Measurements from ENCODE around the gene CCDC15. TPM values are rescaled to one million over a fixed set of nuclear protein-coding genes. Genes with fewer than 3 reads are reported as not detected.
A peak's percentile ranks its signal among the peaks of the same experiment; 100 is the strongest.

The CCDC15 gene
- total RNA-seq, 5 donors from 2014 or later (not counting 1 experiment from before 2014, with no cell fraction given) = 1.4 to 3.4 (median 2.1) TPM

DNA sequence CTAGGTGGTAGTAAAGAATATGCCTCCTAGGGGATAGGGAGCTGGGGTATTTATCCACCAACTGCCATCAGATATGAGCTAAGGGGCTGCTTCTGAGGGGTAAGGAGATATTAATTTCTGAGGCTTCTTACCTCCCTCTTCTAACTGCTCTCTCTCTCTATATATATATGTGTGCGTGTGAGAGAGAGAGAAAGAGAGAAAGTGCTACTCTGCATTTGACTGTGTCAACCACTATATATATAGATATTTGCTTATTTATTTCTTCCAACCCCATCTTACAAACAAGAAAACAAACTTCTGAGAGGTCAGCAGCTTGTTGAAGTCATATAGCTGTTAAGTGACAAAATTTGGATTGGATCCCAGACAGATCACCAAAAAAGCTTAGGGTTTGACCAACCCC is 12.3 kb upstream of the CCDC15 start:
- CTCF ChIA-PET = interaction anchor here in 1 of 2 donors (0.6 kb wide), 2 partner anchors 17 to 210 kb away, joined by 3 to 10 read pairs; no protein-coding TSS in a partner anchor
- Mint-ChIP-seq H3K27ac (peak overlapping the region in 1 of 2 donors; percentile 5), H3K4me1 (peaks cover 12 to 22% (median 20%) of the 10 kb centered on the region in 3 donors), H3K27me3 (peaks cover 0 to 3% of the 10 kb centered on the region in 2 donors), H3K36me3 (no peaks in the 10 kb centered on the region), H3K4me3 (no peak overlapping the region), H3K9me3 (no peaks in the 10 kb centered on the region)
- no peaks in the 10 kb centered on the region for H3K36me3 ChIP-seq (ENCODE audit: control insufficient read depth in 2 of 2, extremely low read depth in 1 of 2, insufficient read depth in 1 of 2, low read length in 1 of 2)
- H3K27me3 ChIP-seq (replicated peaks in 1 of 2; ENCODE audit: control insufficient read depth in 2 of 2, extremely low read depth in 1 of 2, insufficient read depth in 2 of 2, low read length in 1 of 2) = no peaks in the 10 kb centered on the region
- H3K9me3 ChIP-seq = no peaks in the 10 kb centered on the region
- no CpG with 5 or more reads among the region's 1 CpG for WGBS (ENCODE audit: insufficient coverage)
- no peak overlapping the region for H3K27ac ChIP-seq (ENCODE audit: low read length)
- DNase-seq = no peak
- H3K4me1 ChIP-seq (ENCODE audit: control insufficient read depth in 1 of 2, extremely low read depth in 1 of 2, insufficient read depth in 2 of 2, low read length in 2 of 2) = peaks cover 10 to 14% of the 10 kb centered on the region in 2 experiments
- POLR2A ChIA-PET = interaction anchor here in 1 of 2 donors (0.5 kb wide), 1 partner anchor 19 kb away, joined by 3 read pairs; no protein-coding TSS in a partner anchor
- ATAC-seq (replicated peaks in 1 of 4) = no peak
- no peak overlapping the region for H3K4me3 ChIP-seq (ENCODE audit: control insufficient read depth in 1 of 2, extremely low read depth in 1 of 2, low read length in 1 of 2)

- Histone ChIP-seq H3K9me3 (no peaks in the 10 kb centered on the region), H3K36me3 (ENCODE audit: control insufficient read depth in 2 of 2, extremely low read depth in 1 of 2, insufficient read depth in 1 of 2, low read length in 1 of 2) (no peaks in the 10 kb centered on the region), H3K27me3 (replicated peaks in 1 of 2; ENCODE audit: control insufficient read depth in 2 of 2, extremely low read depth in 1 of 2, insufficient read depth in 2 of 2, low read length in 1 of 2) (no peaks in the 10 kb centered on the region), H3K4me3 (ENCODE audit: control insufficient read depth in 1 of 2, extremely low read depth in 1 of 2, low read length in 1 of 2) (no peak overlapping the region), H3K4me1 (ENCODE audit: control insufficient read depth in 1 of 2, extremely low read depth in 1 of 2, insufficient read depth in 2 of 2, low read length in 2 of 2) (peaks cover 10 to 14% of the 10 kb centered on the region in 2 experiments), H3K27ac (ENCODE audit: low read length) (no peak overlapping the region)
- ChIA-PET CTCF (interaction anchor here in 1 of 2 donors (0.6 kb wide), 1 partner anchor 16 kb away, joined by 3 read pairs; no protein-coding TSS in a partner anchor), POLR2A (interaction anchor here in 1 of 2 donors (0.5 to 0.6 kb wide), 2 partner anchors 18 to 187 kb away, joined by 3 read pairs; no protein-coding TSS in a partner anchor)
- ATAC-seq (replicated peaks in 1 of 4) (no peak), DNase-seq (no peak)
- peaks cover 12 to 22% (median 20%) of the 10 kb centered on the region in 3 donors for H3K4me1 Mint-ChIP-seq
- H3K4me3 Mint-ChIP-seq = peak overlapping the region in 1 of 3 donors; percentile 39
- H3K36me3 Mint-ChIP-seq = no peaks in the 10 kb centered on the region
- H3K27me3 Mint-ChIP-seq = peaks cover 0 to 3% of the 10 kb centered on the region in 2 donors
- WGBS (ENCODE audit: insufficient coverage) = 69% methylated on average over 3 of the region's 6 CpGs
- H3K9me3 Mint-ChIP-seq = peaks cover 0 to under 1% (median 0%) of the 10 kb centered on the region in 3 donors
- H3K27ac Mint-ChIP-seq = peak overlapping the region; percentile 32 to 78
Observed at GRCh38 chr11:124942466-124943253, 11.3 kb upstream of the CCDC15 start.

DNA sequence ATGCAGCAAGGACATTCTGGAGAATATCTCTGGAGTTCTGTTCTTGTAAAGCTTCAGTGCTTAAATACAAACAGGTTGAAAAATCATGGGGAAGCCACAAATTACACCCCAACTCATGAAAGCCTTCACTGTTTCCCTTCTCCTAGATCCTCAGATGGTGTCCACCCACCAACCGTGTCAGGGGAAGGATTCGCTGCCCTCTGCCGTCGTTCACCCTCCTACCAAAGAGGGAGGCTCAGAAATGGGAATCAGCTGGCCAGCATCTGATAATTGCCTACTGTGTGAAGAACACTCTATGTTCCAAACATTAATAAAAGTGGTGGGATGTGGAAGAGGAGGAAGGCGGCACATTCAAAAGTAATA is 10.8 kb upstream of the CCDC15 start:
- ChIA-PET POLR2A (no interaction called here), CTCF (interaction anchor here in 1 of 2 donors (1.1 to 1.2 kb wide), 2 partner anchors 168 to 274 kb away, joined by 3 read pairs; partner anchors contain the start of gene TMEM218)
- H3K4me1 ChIP-seq (ENCODE audit: control insufficient read depth in 1 of 2, extremely low read depth in 1 of 2, insufficient read depth in 2 of 2, low read length in 2 of 2) = peaks cover 10 to 14% of the 10 kb centered on the region in 2 experiments
- WGBS (ENCODE audit: insufficient coverage) = no CpG with 5 or more reads among the region's 5 CpGs
- peaks cover 0 to 3% of the 10 kb centered on the region in 2 donors for H3K27me3 Mint-ChIP-seq
- H3K9me3 Mint-ChIP-seq = peaks cover 0 to 7% (median 5%) of the 10 kb centered on the region in 3 donors
- peaks cover 16 to 25% (median 20%) of the 10 kb centered on the region in 3 donors for H3K4me1 Mint-ChIP-seq
- H3K27ac ChIP-seq (ENCODE audit: low read length) = no peak overlapping the region
- no peak for ATAC-seq (replicated peaks in 1 of 4)
- peaks cover 1% of the 10 kb centered on the region for H3K36me3 Mint-ChIP-seq
- peak overlapping the region in 1 of 2 donors; percentile 78 for H3K27ac Mint-ChIP-seq
- no peaks in the 10 kb centered on the region for H3K36me3 ChIP-seq (ENCODE audit: control insufficient read depth in 2 of 2, extremely low read depth in 1 of 2, insufficient read depth in 1 of 2, low read length in 1 of 2)
- H3K4me3 Mint-ChIP-seq = no peak overlapping the region
- H3K9me3 ChIP-seq = no peaks in the 10 kb centered on the region
- DNase-seq = no peak
- no peak overlapping the region for H3K4me3 ChIP-seq (ENCODE audit: control insufficient read depth in 1 of 2, extremely low read depth in 1 of 2, low read length in 1 of 2)
- H3K27me3 ChIP-seq (replicated peaks in 1 of 2; ENCODE audit: control insufficient read depth in 2 of 2, extremely low read depth in 1 of 2, insufficient read depth in 2 of 2, low read length in 1 of 2) = no peaks in the 10 kb centered on the region

GRCh38 chr11:124943741-124944140 is 10.3 kb upstream of the CCDC15 start:
- no peaks in the 10 kb centered on the region for H3K36me3 ChIP-seq (ENCODE audit: control insufficient read depth in 2 of 2, extremely low read depth in 1 of 2, insufficient read depth in 1 of 2, low read length in 1 of 2)
- DNase-seq = peak in 1 of 35 experiments; percentile 18
- H3K27ac Mint-ChIP-seq = peak overlapping the region; percentile 37 to 67

DNA sequence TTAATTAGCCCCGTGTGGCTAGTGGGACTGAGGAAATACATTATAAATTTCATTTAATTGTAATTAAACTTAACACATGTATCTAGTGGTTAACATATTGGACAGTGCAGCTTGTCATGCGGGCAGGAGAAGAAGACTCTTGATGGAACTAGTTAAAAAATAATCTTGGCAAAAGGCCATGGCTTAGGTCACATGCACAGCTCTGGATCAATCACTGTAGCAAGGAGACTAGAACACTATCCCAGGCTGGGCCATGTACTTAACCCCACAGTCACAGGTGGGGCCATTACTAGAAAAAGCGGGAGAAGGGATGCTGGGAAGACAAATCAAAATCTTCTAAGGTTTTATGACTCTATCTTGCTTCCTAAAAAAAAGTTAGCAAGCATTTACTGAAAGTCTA is 9.4 kb upstream of the CCDC15 start:
- Mint-ChIP-seq H3K9me3 (peaks cover 7 to 13% (median 10%) of the 10 kb centered on the region in 3 donors), H3K36me3 (peaks cover 6% of the 10 kb centered on the region), H3K27me3 (no peaks in the 10 kb centered on the region), H3K27ac (no peak overlapping the region), H3K4me1 (peaks cover 21 to 32% (median 25%) of the 10 kb centered on the region in 3 donors), H3K4me3 (no peak overlapping the region)
- H3K27me3 ChIP-seq (replicated peaks in 1 of 2; ENCODE audit: control insufficient read depth in 2 of 2, extremely low read depth in 1 of 2, insufficient read depth in 2 of 2, low read length in 1 of 2) = no peaks in the 10 kb centered on the region
- WGBS (ENCODE audit: insufficient coverage) = no CpG with 5 or more reads among the region's 3 CpGs
- peaks cover 14 to 17% of the 10 kb centered on the region in 2 experiments for H3K4me1 ChIP-seq (ENCODE audit: control insufficient read depth in 1 of 2, extremely low read depth in 1 of 2, insufficient read depth in 2 of 2, low read length in 2 of 2)
- DNase-seq (no peak), ATAC-seq (replicated peaks in 1 of 4) (no peak)
- no peak overlapping the region for H3K4me3 ChIP-seq (ENCODE audit: control insufficient read depth in 1 of 2, extremely low read depth in 1 of 2, low read length in 1 of 2)
- H3K27ac ChIP-seq (ENCODE audit: low read length) = no peak overlapping the region
- H3K9me3 ChIP-seq = no peaks in the 10 kb centered on the region
- CTCF ChIA-PET = interaction anchor here in 1 of 2 donors (0.6 to 1.2 kb wide), 3 partner anchors 167 to 636 kb away, joined by 3 to 4 read pairs (median 3); partner anchors contain the start of gene TMEM218
- no peaks in the 10 kb centered on the region for H3K36me3 ChIP-seq (ENCODE audit: control insufficient read depth in 2 of 2, extremely low read depth in 1 of 2, insufficient read depth in 1 of 2, low read length in 1 of 2)
- POLR2A ChIA-PET = no interaction called here

More at GRCh38 chr11:124943741-124944140, 10.3 kb upstream of the CCDC15 start:
- POLR2A ChIA-PET = no interaction called here
- peaks cover 5 to 12% (median 10%) of the 10 kb centered on the region in 3 donors for H3K9me3 Mint-ChIP-seq
- Histone ChIP-seq H3K27ac (ENCODE audit: low read length) (no peak overlapping the region), H3K9me3 (no peaks in the 10 kb centered on the region), H3K27me3 (replicated peaks in 1 of 2; ENCODE audit: control insufficient read depth in 2 of 2, extremely low read depth in 1 of 2, insufficient read depth in 2 of 2, low read length in 1 of 2) (no peaks in the 10 kb centered on the region), H3K4me3 (ENCODE audit: control insufficient read depth in 1 of 2, extremely low read depth in 1 of 2, low read length in 1 of 2) (no peak overlapping the region), H3K4me1 (ENCODE audit: control insufficient read depth in 1 of 2, extremely low read depth in 1 of 2, insufficient read depth in 2 of 2, low read length in 2 of 2) (peaks cover 10 to 14% of the 10 kb centered on the region in 2 experiments)
- peaks cover 0 to 3% of the 10 kb centered on the region in 2 donors for H3K27me3 Mint-ChIP-seq
- CTCF ChIA-PET = interaction anchor here in 1 of 2 donors (0.6 to 1.2 kb wide), 4 partner anchors 67 to 637 kb away, joined by 3 to 4 read pairs (median 3); partner anchors contain the start of gene TMEM218
- H3K4me1 Mint-ChIP-seq = peaks cover 20 to 30% (median 24%) of the 10 kb centered on the region in 3 donors
- WGBS (ENCODE audit: insufficient coverage) = no CpG with 5 or more reads among the region's 1 CpG
- ATAC-seq (replicated peaks in 1 of 4) = peak; percentile 68 to 84 (median 82)
- H3K36me3 Mint-ChIP-seq = peaks cover 3% of the 10 kb centered on the region
- H3K4me3 Mint-ChIP-seq = peak overlapping the region in 1 of 3 donors; percentile 6

GRCh38 chr11:124945826-124946225 is 8.2 kb upstream of the CCDC15 start:
- peaks cover 20 to 24% of the 10 kb centered on the region in 2 experiments for H3K4me1 ChIP-seq (ENCODE audit: control insufficient read depth in 1 of 2, extremely low read depth in 1 of 2, insufficient read depth in 2 of 2, low read length in 2 of 2)
- ATAC-seq (replicated peaks in 1 of 4) = no peak
- Mint-ChIP-seq H3K36me3 (peaks cover 6% of the 10 kb centered on the region), H3K4me3 (no peak overlapping the region), H3K27ac (no peak overlapping the region), H3K27me3 (no peaks in the 10 kb centered on the region), H3K4me1 (peaks cover 21 to 32% (median 25%) of the 10 kb centered on the region in 3 donors), H3K9me3 (peaks cover 7 to 13% (median 10%) of the 10 kb centered on the region in 3 donors)
- DNase-seq = no peak
- H3K27ac ChIP-seq (ENCODE audit: low read length) = no peak overlapping the region
- no peaks in the 10 kb centered on the region for H3K27me3 ChIP-seq (replicated peaks in 1 of 2; ENCODE audit: control insufficient read depth in 2 of 2, extremely low read depth in 1 of 2, insufficient read depth in 2 of 2, low read length in 1 of 2)
- no peaks in the 10 kb centered on the region for H3K36me3 ChIP-seq (ENCODE audit: control insufficient read depth in 2 of 2, extremely low read depth in 1 of 2, insufficient read depth in 1 of 2, low read length in 1 of 2)
- H3K9me3 ChIP-seq = no peaks in the 10 kb centered on the region
- POLR2A ChIA-PET = no interaction called here
- WGBS (ENCODE audit: insufficient coverage) = no CpG with 5 or more reads among the region's 6 CpGs
- H3K4me3 ChIP-seq (ENCODE audit: control insufficient read depth in 1 of 2, extremely low read depth in 1 of 2, low read length in 1 of 2) = no peak overlapping the region
- CTCF ChIA-PET = no interaction called here
